Measurements from ENCODE around the gene LILRB1.
"Not testable (repeated sequence)": the region's sequence is repeated elsewhere in the genome, so short reads cannot be mapped to it uniquely, and the experiment has no call there.

LILRB1 gene

GRCh38 chr19:54624934-54625730 lies 5.2 kb upstream of the LILRB1 start:
- DNase-seq (ENCODE audit: low read depth, low spot score), result not testable (repeated sequence)

- no peak for DNase-seq (ENCODE audit: low read depth, low spot score)
Observed at GRCh38 chr19:54626757-54627156, 3.5 kb upstream of the LILRB1 start.

- DNase-seq (ENCODE audit: low read depth, low spot score), result not testable (repeated sequence)
Observed at GRCh38 chr19:54627912-54628311, 2.4 kb upstream of the LILRB1 start.

- no peak for DNase-seq (ENCODE audit: low read depth, low spot score)
Observed at GRCh38 chr19:54630782-54631181, 498 bp downstream of the LILRB1 start.

DNA sequence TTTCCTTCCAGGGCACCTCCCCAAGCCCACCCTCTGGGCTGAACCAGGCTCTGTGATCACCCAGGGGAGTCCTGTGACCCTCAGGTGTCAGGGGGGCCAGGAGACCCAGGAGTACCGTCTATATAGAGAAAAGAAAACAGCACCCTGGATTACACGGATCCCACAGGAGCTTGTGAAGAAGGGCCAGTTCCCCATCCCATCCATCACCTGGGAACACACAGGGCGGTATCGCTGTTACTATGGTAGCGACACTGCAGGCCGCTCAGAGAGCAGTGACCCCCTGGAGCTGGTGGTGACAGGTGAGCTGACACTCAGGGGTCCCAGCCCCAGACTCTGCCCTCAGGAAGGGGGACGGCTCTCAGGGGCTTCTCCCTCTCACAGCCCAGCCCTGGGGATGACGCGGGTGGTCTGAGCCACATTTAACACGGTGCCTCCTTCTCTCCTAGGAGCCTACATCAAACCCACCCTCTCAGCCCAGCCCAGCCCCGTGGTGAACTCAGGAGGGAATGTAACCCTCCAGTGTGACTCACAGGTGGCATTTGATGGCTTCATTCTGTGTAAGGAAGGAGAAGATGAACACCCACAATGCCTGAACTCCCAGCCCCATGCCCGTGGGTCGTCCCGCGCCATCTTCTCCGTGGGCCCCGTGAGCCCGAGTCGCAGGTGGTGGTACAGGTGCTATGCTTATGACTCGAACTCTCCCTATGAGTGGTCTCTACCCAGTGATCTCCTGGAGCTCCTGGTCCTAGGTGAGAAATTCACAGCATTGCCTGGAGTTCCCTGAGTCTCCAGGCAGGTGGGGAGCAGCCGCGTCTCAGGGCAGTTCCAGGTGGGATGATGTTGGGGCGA lies 1.4 kb downstream of the LILRB1 start:
- not testable (repeated sequence) for DNase-seq (ENCODE audit: low read depth, low spot score)

- DNase-seq (ENCODE audit: low read depth, low spot score), result not testable (repeated sequence)
Observed at GRCh38 chr19:54632517-54632916, 2.2 kb downstream of the LILRB1 start.

- no peak for DNase-seq (ENCODE audit: low read depth, low spot score)
Observed at GRCh38 chr19:54633401-54633800, 3.1 kb downstream of the LILRB1 start.

DNA sequence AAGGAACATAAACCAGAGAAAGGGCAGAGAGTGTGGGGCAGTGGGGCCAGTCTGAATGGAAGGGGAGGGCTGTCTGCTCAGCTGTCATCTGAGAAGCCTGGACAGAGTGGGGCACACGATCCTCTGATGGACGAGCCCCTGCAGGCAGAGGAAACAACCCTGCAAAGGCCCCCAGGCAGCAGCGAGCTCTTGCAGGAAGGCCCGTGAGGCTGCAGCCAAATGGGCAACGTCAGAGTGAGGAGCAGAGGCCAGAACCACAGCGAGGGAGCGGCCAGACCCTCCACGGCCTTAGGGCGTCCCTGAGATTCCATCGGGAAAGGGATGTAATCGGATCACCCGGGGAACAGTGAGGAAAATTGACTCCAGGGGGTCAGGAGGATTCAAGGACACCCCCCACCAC lies 5.8 kb downstream of the LILRB1 start:
- DNase-seq (ENCODE audit: low read depth, low spot score), result not testable (repeated sequence)

DNA sequence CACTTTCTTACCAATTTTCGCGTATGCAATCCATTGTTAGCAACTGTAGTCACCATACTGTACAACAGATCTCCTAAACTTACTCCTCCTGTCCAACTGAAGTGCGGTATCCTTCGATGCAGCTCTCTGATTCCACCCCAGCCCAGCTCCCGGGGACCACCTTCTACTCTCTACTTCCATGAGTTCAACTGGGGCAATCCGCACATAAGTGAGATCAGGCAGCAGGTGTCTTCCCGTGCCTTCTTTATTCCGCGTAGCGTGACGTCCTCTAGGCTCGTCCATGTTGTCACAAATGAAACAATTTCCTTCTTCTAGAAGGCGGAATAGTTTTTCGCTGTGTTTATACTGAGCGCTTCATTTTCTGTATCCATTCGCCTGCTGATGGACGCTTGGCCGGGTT lies 8.4 kb downstream of the LILRB1 start:
- DNase-seq (ENCODE audit: low read depth, low spot score), result no peak

GRCh38 chr19:54642953-54643352 lies 12.7 kb downstream of the LILRB1 start:
- not testable (repeated sequence) for DNase-seq (ENCODE audit: low read depth, low spot score)

- DNase-seq (ENCODE audit: low read depth, low spot score), result not testable (repeated sequence)
Observed at GRCh38 chr19:54643583-54643982, 13.3 kb downstream of the LILRB1 start.

- no peak for DNase-seq (ENCODE audit: low read depth, low spot score)
Observed at GRCh38 chr19:54644056-54644455, 13.8 kb downstream of the LILRB1 start.

GRCh38 chr19:54646331-54646841 lies 16.1 kb downstream of the LILRB1 start:
- DNase-seq (ENCODE audit: low read depth, low spot score), result no peak

GRCh38 chr19:54648129-54648528 lies 17.8 kb downstream of the LILRB1 start:
- no peak for DNase-seq (ENCODE audit: low read depth, low spot score)

DNA sequence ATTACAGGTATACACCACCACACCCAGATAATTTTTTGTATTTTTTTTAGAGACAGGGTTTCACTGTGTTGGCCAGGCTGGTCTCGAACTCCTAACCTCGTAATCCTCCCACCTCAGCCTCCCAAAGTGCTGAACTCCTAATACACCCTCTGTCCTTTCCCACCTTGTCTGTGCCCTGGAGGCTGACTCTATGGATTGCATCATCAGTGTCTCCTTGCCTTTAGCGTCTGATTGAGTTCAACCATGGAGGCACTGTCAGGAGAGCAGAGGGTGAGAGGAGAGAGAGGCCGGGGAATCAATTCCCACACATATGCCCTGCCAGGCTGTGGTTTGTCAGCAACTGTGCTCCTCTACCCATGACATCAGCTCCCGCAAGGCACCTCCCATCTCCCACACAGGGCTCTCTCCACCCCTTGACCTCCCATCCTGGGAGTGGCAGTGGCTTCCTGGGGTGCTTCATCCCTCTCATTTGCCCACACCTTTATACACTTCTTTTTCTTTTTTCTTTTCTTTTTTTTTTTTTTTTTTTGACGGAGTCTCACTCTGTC lies 19.9 kb downstream of the LILRB1 start:
- no peak for DNase-seq (ENCODE audit: low read depth, low spot score)

DNA sequence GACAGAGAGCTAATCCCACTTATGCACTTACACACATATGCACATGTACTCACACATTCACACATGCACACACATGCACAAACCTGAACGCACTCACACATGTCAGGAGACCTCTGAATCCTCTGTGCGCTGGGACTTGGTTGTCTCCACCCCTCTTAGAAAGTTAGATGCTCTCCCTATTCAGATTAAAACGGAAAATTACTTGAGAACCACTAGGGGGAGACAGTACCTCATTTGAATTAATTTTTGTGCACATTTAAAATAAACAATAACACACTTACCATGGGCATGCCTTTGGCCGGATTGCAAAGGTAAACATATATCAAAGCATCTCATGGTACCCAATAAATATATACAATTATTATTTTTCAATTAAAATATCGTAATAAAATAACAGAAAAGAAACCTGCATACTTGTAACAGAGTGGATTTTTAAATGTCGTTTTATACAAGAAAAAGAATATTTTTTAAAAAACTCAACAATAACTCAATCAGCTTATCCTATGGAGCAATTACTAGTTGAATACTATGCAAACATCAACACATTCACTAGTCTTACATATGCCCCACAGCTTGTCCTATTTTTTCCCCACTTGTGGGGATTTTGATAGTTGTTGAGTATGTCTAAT lies 23.0 kb downstream of the LILRB1 start:
- no peak for DNase-seq (ENCODE audit: low read depth, low spot score)

- DNase-seq (ENCODE audit: low read depth, low spot score), result no peak
Observed at GRCh38 chr19:54654447-54655321, 24.4 kb downstream of the LILRB1 start.

DNA sequence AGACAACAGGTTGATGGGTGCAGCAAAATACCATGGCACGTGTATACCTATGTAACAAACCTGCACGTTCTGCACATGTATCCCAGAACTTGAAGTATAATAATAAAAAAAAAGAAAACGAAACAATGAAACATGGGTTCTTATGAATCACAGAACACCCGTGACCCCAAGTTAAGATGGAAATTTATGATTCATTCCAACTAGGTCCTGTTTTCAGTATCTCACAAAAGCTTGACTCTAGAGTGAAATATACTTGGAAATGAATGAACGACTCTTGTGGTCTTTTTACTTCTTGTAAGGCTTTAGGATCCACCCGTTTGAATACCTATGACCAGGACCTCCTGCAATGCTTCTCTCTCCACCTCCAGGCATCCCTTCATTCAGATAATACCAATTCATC lies 29.0 kb downstream of the LILRB1 start:
- DNase-seq (ENCODE audit: low read depth, low spot score), result no peak

- no peak for DNase-seq (ENCODE audit: low read depth, low spot score)
Observed at GRCh38 chr19:54660306-54660705, 30.0 kb downstream of the LILRB1 start.

DNA sequence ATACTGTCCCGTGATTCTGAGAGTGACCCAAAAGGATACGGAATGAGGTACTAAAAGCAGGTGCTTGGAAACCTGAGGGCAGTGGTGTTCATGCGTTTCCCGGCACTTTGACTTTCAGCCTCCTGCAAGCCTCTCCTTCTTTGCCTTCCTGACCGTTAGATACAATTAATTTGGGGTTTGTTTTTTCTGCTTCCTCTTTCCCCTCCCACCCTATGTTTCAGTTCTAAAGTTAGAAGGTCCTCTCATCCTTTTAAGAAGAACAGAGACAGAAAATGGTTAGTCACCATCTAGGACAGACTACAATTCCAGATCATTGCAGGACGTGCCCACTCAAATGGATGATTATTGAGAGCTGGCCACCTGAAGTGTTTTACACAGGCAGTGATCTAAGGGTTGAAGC lies 30.7 kb downstream of the LILRB1 start:
- DNase-seq (ENCODE audit: low read depth, low spot score), result no peak

Data from brain pericyte (primary cell).